Measurements from ENCODE around the gene SCAPER. TPM values are rescaled to one million over a fixed set of nuclear protein-coding genes. Genes with fewer than 3 reads are reported as not detected.

The SCAPER gene
- total and polyA plus RNA-seq, 10 of the 15 experiments (the other 5 are each of a cell fraction or from before 2014, with no cell fraction given) = 1.0 to 7.7 (median 3.9) TPM

DNA sequence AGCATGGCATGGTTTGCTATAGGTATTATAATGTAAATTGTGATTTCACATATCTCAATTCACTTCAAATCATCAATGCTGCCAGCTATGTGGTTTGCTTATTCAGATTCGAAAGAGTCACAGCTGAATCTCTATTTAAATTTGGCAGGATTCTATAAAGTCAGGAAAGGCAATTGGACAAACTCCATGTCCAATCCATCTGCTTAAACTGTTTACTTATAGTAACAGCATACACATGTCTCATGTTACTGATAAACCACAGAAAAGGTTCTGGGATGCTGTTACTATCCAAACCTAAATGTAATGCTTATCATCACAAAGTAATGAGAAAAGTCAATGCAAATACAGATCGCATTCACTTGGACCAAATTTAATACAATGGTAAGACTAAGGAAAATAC is 338.9 kb downstream of the SCAPER start:
- FAIRE-seq (no peak), DNase-seq (ENCODE audit: low read depth, low spot score) (no peak), ATAC-seq (no peak)
- Histone ChIP-seq H3K4me1 (ENCODE audit: control insufficient read depth, insufficient read depth, low read length) (no peaks in the 10 kb centered on the region), H2AFZ (ENCODE audit: control insufficient read depth, low read depth, low read length) (no peak overlapping the region), H3K4me3 (no peak overlapping the region), H3K79me2 (ENCODE audit: control insufficient read depth, insufficient read depth, low read length) (no peaks in the 10 kb centered on the region), H4K20me1 (ENCODE audit: control insufficient read depth, insufficient read depth) (no peaks in the 10 kb centered on the region), H3K9me3 (replicated peaks; ENCODE audit: control insufficient read depth, insufficient read depth, low read length) (peaks cover 4% of the 10 kb centered on the region; the same call in 2 of the 3 replicates), H3K36me3 (ENCODE audit: control insufficient read depth in 2 of 2, insufficient read depth in 2 of 2, low read length in 1 of 2) (no peaks in the 10 kb centered on the region), H3K27me3 (replicated peaks in 1 of 2; ENCODE audit: control insufficient read depth in 2 of 2, insufficient read depth in 2 of 2, low read length in 1 of 2) (no peaks in the 10 kb centered on the region), H3K9ac (ENCODE audit: control insufficient read depth, insufficient read depth, low read length) (no peak overlapping the region), H3K4me2 (ENCODE audit: control insufficient read depth, insufficient read depth) (no peak overlapping the region), H3K27ac (ENCODE audit: control insufficient read depth, insufficient read depth) (no peak overlapping the region)
- RAD21 ChIA-PET (ENCODE audit: unreplicated experiment) = no interaction called here
- BruUV-seq (replicated peaks) = no TSS peak
- in situ Hi-C loops (cut with MboI) (no loop called here), intact Hi-C loops (cut with micrococcal nuclease; ENCODE audit: unreplicated experiment) (no loop called here)
- 100% methylated on average over 2 of the region's 2 CpGs for WGBS (ENCODE audit: insufficient coverage, insufficient replicate concordance, low lambda C conversion rate, missing lambda C conversion rate)
- SMC1A ChIA-PET (ENCODE audit: uncharacterized antibody, unreplicated experiment) = no interaction called here
- CTCF ChIA-PET = no interaction called here
- POLR2A ChIA-PET = no interaction called here
- TF ChIP-seq HDAC2 (IDR thresholded peaks at IDR 0.05) (no peak), MXI1 (IDR thresholded peaks at IDR 0.05; ENCODE audit: low read depth, low read length) (no peak), GABPA (IDR thresholded peaks at IDR 0.05; ENCODE audit: low read depth) (no peak), NBN (IDR thresholded peaks at IDR 0.05) (no peak), SRF (IDR thresholded peaks at IDR 0.05; ENCODE audit: low read depth in 2 of 2, low read length in 2 of 2) (no peak), RAD51 (IDR thresholded peaks at IDR 0.05) (no peak), EZH2 (IDR thresholded peaks at IDR 0.05; ENCODE audit: borderline replicate concordance, control insufficient read depth, low read depth, low read length) (no peak), ZBED1 (IDR thresholded peaks at IDR 0.05; ENCODE audit: borderline replicate concordance) (no peak)
- TF ChIP-seq, protein P1, sequence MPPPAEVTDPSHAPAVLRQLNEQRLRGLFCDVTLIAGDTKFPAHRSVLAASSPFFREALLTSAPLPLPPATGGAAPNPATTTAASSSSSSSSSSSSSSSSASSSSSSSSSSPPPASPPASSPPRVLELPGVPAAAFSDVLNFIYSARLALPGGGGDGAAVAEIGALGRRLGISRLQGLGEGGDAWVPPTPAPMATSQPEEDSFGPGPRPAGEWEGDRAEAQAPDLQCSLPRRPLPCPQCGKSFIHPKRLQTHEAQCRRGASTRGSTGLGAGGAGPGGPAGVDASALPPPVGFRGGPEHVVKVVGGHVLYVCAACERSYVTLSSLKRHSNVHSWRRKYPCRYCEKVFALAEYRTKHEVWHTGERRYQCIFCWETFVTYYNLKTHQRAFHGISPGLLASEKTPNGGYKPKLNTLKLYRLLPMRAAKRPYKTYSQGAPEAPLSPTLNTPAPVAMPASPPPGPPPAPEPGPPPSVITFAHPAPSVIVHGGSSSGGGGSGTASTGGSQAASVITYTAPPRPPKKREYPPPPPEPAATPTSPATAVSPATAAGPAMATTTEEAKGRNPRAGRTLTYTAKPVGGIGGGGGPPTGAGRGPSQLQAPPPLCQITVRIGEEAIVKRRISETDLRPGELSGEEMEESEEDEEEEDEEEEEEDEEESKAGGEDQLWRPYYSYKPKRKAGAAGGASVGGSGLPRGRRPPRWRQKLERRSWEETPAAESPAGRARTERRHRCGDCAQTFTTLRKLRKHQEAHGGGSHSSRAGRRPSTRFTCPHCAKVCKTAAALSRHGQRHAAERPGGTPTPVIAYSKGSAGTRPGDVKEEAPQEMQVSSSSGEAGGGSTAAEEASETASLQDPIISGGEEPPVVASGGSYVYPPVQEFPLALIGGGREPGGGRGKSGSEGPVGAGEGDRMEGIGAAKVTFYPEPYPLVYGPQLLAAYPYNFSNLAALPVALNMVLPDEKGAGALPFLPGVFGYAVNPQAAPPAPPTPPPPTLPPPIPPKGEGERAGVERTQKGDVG (CRISPR knock-in tag; IDR thresholded peaks at IDR 0.05) = no peak
- TF ChIP-seq, protein P2, sequence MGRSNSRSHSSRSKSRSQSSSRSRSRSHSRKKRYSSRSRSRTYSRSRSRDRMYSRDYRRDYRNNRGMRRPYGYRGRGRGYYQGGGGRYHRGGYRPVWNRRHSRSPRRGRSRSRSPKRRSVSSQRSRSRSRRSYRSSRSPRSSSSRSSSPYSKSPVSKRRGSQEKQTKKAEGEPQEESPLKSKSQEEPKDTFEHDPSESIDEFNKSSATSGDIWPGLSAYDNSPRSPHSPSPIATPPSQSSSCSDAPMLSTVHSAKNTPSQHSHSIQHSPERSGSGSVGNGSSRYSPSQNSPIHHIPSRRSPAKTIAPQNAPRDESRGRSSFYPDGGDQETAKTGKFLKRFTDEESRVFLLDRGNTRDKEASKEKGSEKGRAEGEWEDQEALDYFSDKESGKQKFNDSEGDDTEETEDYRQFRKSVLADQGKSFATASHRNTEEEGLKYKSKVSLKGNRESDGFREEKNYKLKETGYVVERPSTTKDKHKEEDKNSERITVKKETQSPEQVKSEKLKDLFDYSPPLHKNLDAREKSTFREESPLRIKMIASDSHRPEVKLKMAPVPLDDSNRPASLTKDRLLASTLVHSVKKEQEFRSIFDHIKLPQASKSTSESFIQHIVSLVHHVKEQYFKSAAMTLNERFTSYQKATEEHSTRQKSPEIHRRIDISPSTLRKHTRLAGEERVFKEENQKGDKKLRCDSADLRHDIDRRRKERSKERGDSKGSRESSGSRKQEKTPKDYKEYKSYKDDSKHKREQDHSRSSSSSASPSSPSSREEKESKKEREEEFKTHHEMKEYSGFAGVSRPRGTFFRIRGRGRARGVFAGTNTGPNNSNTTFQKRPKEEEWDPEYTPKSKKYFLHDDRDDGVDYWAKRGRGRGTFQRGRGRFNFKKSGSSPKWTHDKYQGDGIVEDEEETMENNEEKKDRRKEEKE (IDR thresholded peaks at IDR 0.05) = no peak

Data from GM12878 (cell line).